K562 (cell line): ENCODE measurements around the gene HOXB1. TPM values are rescaled to one million over a fixed set of nuclear protein-coding genes. Genes with fewer than 3 reads are reported as not detected.

Source experiments
- ATAC-seq: fragments of 200-7000 bp; cut with Tn5 transposase; 3 replicates; pipeline ENCODE4 v1.9.1; 2020; ENCODE audit warnings: moderate library complexity
- BruUV-seq: library from RNA; stranded (reverse); fragments of 400-500 nt; replicated peaks from 2 replicates; lab custom pipeline; 2021; lab: Mats Ljungman, UMichigan
- CTCF ChIA-PET: fragments of 300-600 bp; formaldehyde crosslinking; extraction: SDS; loops from one replicate; lab custom pipeline; 2021; ENCODE audit warnings: low intra/inter-chr PET ratio; lab: Yijun Ruan, JAX
- POLR2A ChIA-PET: fragments of 300-600, 350-650 bp; sonication (Branson Sonifier 250); formaldehyde crosslinking; extraction: SDS; loops from one replicate; lab custom pipeline; 2021; ENCODE audit warnings: antibody characterized with exemption, inconsistent platforms; lab: Yijun Ruan, JAX
- DNase-seq, 4 experiments: peaks; one replicate each; pipeline versions ENCODE4 v3.0.0 to v3.0.0-alpha.2; 2011 to 2018; ENCODE audit warnings: low spot score in 3 of 4, mixed read lengths in 3 of 4; ENCODE audit errors: extremely low read depth in 1 of 4
- FAIRE-seq: peaks from 2 replicates; lab custom pipeline; 2011; peaks lifted over from hg19 to GRCh38; lab: Jason Lieb, UNC
- H2AFZ ChIP-seq: 2 replicates; pipeline ENCODE4 v1.6.0; 2011; ENCODE audit warnings: low read depth, low read length, control low read depth, inconsistent platforms
- H3K27ac ChIP-seq: fragments of 200-600 bp; 3 replicates; pipeline ENCODE4 v1.8.0; 2011; ENCODE audit warnings: low read depth, mild to moderate bottlenecking, control low read depth, inconsistent platforms, low read length, moderate library complexity, mixed read lengths; ENCODE audit errors: extremely low read depth
- H3K27me3 ChIP-seq, 2 experiments: fragments of 300-600 bp in 1 of 2; 2 replicates in 1 of 2; 3 replicates in 1 of 2; pipeline versions ENCODE4 v1.6.0 to v1.8.0; 2011; ENCODE audit warnings: inconsistent platforms in 2 of 2, low read length in 2 of 2, mild to moderate bottlenecking in 1 of 2, mixed read lengths in 1 of 2, moderate library complexity in 1 of 2; ENCODE audit not compliant: control insufficient read depth in 2 of 2, insufficient read depth in 2 of 2
- H3K36me3 ChIP-seq: fragments of 300-600 bp; 3 replicates; pipeline ENCODE4 v1.8.0; 2011; ENCODE audit warnings: mild to moderate bottlenecking, low read length, inconsistent platforms; ENCODE audit not compliant: control insufficient read depth, insufficient read depth
- H3K4me1 ChIP-seq, 2 experiments: fragments of 200-600 bp in 1 of 2; replicated peaks in 1 of 2; 2 replicates in 1 of 2; 3 replicates in 1 of 2; pipeline versions ENCODE4 v1.5.1 to v1.8.0; 2011; ENCODE audit warnings: inconsistent platforms in 2 of 2, low read length in 2 of 2, mild to moderate bottlenecking in 1 of 2, mixed read lengths in 1 of 2, moderate library complexity in 1 of 2; ENCODE audit not compliant: control insufficient read depth in 2 of 2, insufficient read depth in 2 of 2
- H3K4me2 ChIP-seq: 2 replicates; pipeline ENCODE4 v1.6.1; 2011; ENCODE audit warnings: low read length, control low read depth, inconsistent platforms, mixed read lengths; ENCODE audit not compliant: insufficient read depth
- H3K4me3 ChIP-seq: fragments of 200-600 bp; sonication (generic), shearing (Covaris generic); 2 replicates; pipeline ENCODE4 v1.5.1; 2016; ENCODE audit warnings: control low read depth, inconsistent platforms
- H3K79me2 ChIP-seq: fragments of 200-600 bp; 3 replicates; pipeline ENCODE4 v1.8.0; 2011; ENCODE audit warnings: low read length, inconsistent platforms; ENCODE audit not compliant: control insufficient read depth, insufficient read depth
- H3K9ac ChIP-seq, 2 experiments: 2 replicates each; pipeline versions ENCODE4 v1.6.0 to v1.6.1; 2011; ENCODE audit warnings: low read depth in 2 of 2, low read length in 2 of 2, control low read depth in 1 of 2, inconsistent platforms in 1 of 2, mild to moderate bottlenecking in 1 of 2, mixed read lengths in 1 of 2; ENCODE audit not compliant: insufficient read depth in 1 of 2
- H3K9me1 ChIP-seq: one replicate; pipeline ENCODE4 v1.6.0; 2011; ENCODE audit warnings: inconsistent platforms, mild to moderate bottlenecking, low read length, moderate library complexity; ENCODE audit not compliant: control insufficient read depth, insufficient read depth
- H3K9me3 ChIP-seq: replicated peaks from 2 replicates; pipeline ENCODE4 v1.5.1; 2011; ENCODE audit warnings: low read depth, low read length, inconsistent platforms; ENCODE audit not compliant: control insufficient read depth, insufficient read depth
- H4K20me1 ChIP-seq: replicated peaks from 2 replicates; pipeline ENCODE4 v1.6.1; 2011; ENCODE audit warnings: low read length, inconsistent platforms, mixed read lengths; ENCODE audit not compliant: control insufficient read depth, insufficient read depth
- CREBBP ChIP-seq: IDR thresholded peaks from one replicate; pipeline ENCODE4 v1.6.1; 2012; ENCODE audit warnings: low read depth, mild to moderate bottlenecking, control low read depth, inconsistent platforms, low read length
- JUN ChIP-seq, 2 experiments: sonication (generic) in 1 of 2; formaldehyde crosslinking in 1 of 2; IDR thresholded peaks; 2 replicates each; pipeline versions ENCODE4 v1.6.1 to v1.8.0; 2012 to 2022; ENCODE audit warnings: borderline replicate concordance in 2 of 2, mild to moderate bottlenecking in 2 of 2, improper control_type of control experiment in 1 of 2, low read depth in 1 of 2, low read length in 1 of 2, missing genetic modification reagents in 1 of 2
- SMARCC2 ChIP-seq: fragments of 450-650 bp; IDR thresholded peaks from 2 replicates; pipeline ENCODE4 v1.6.1; 2017; ENCODE audit warnings: antibody characterized with exemption, moderate library complexity, mild to moderate bottlenecking, low read depth
- ZNF197 ChIP-seq: fragments of 200-800 bp; sonication (Bioruptor generic); IDR thresholded peaks from 2 replicates; pipeline ENCODE4 v1.6.1; 2016; ENCODE audit warnings: low read depth, missing genetic modification characterization, missing compliant biosample characterization
- ZNF41 ChIP-seq: fragments of 250-450 bp; sonication (Bioruptor Pico); conservative IDR thresholded peaks from 2 replicates; pipeline ENCODE4 v1.4.0; 2020; ENCODE audit warnings: mild to moderate bottlenecking
- WGBS: fragments of 100-300 bp; shearing (Covaris generic); methylation state at CpG from one replicate; pipeline ENCODE4 v1.1.6; 2016; ENCODE audit warnings: low coverage, mixed read lengths; ENCODE audit not compliant: insufficient coverage; ENCODE audit errors: missing lambda C conversion rate; 5-methylcytosine and 5-hydroxymethylcytosine counted together
- in situ Hi-C: fragments of 300-500 bp; cut with MboI; formaldehyde crosslinking; loops from 4 replicates; pipeline ENCODE4 v1.15.0; 2018; ENCODE audit warnings: inconsistent platforms, mixed read lengths
- intact Hi-C: fragments of 100-400 bp; cut with micrococcal nuclease; formaldehyde crosslinking; loops from 2 replicates; pipeline ENCODE4 v1.14.2; 2022
- polyA plus RNA-seq, 8 experiments: library from polyadenylated mRNA; depleted of rRNA in 4 of 8; stranded (reverse) in 5 of 8; unstranded in 3 of 8; fragments of >200 nt; fragmentation: Nextera tagmentation in 2 of 8; fragmentation: Illumina TruSeq in 1 of 8; extraction: Ambion mirVana in 2 of 8; extraction: Trizol in 1 of 8; gene quantifications; 2 replicates each; pipeline versions ENCODE4 v1.2.1 to v1.2.3, GENCODE V29; 2011 to 2014; ENCODE audit warnings: inconsistent platforms in 1 of 8, missing spikeins in 1 of 8
- total RNA-seq, 7 experiments: library from RNA; depleted of rRNA in 6 of 7; stranded (reverse); fragments of >200 nt in 6 of 7; fragmentation: Illumina TruSeq in 2 of 7; extraction: Trizol in 2 of 7; gene quantifications; 2 replicates each; pipeline versions ENCODE4 v1.2.1 to v1.2.3, GENCODE V29; 2011 to 2021; ENCODE audit warnings: low replicate concordance in 1 of 7
- TF ChIP-seq, protein P1 (sequence below): fragments of 250-450 bp; sonication (Bioruptor Pico); IDR thresholded peaks from 2 replicates; pipeline ENCODE4 v1.4.0; 2020

The HOXB1 gene
- total and polyA plus RNA-seq, 9 of the 15 experiments (the other 6 are each of a cell fraction or from before 2014, with no cell fraction given), result 0.04 TPM; not detected in 8

DNA sequence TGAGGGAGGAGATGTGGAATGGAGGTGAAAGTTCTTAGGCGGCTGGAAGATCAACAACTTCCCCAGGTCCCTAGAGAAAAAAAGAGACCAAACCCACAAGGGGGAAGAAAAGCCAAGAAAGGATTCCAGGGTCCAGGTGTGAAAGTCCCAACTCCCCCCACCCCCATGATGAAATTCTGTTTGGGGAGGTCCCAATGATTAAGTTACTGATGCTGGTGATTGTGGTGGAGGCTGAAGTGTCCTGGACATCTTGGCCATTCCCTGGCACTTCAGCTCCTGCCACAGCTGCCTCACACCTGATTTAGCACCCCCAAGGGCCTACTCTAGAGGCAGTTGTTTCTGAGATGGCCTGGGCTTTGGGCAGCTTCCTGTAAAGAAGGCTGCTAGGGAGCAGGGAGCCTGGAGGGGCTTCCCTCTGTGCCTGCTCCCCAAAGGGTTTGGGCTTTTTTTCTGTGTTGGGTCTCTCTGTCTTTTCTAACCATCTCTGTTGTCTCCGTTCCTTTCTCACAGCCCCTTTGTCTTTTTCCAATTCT, 34.3 kb upstream of the HOXB1 start:
- Histone ChIP-seq H3K4me2 (no peak overlapping the region), H3K27me3 (no peaks in the 10 kb centered on the region), H3K36me3 (peaks cover 89% of the 10 kb centered on the region; the same call in 2 of the 3 replicates), H3K4me1 (peaks cover 9 to 14% of the 10 kb centered on the region in 2 experiments), H3K27ac (no peak overlapping the region), H3K9me3 (no peaks in the 10 kb centered on the region), H3K9ac (no peak overlapping the region), H3K9me1 (peaks cover 6% of the 10 kb centered on the region), H3K4me3 (no peak overlapping the region), H2AFZ (no peak overlapping the region), H4K20me1 (no peaks in the 10 kb centered on the region; the same call in 1 of the 2 replicates), H3K79me2 (peaks cover 53% of the 10 kb centered on the region)
- ChIA-PET CTCF (no interaction called here), POLR2A (interaction anchor here (0.6 to 3.9 kb wide), 2 partner anchors 9 to 1646 kb away, joined by 4 to 21 read pairs; no protein-coding TSS in a partner anchor)
- 96% methylated on average over 2 of the region's 2 CpGs for WGBS
- in situ Hi-C loops (no loop called here), intact Hi-C loops (no loop called here)
- no peak for ATAC-seq
- no peak for DNase-seq
- TF ChIP-seq, protein P1, sequence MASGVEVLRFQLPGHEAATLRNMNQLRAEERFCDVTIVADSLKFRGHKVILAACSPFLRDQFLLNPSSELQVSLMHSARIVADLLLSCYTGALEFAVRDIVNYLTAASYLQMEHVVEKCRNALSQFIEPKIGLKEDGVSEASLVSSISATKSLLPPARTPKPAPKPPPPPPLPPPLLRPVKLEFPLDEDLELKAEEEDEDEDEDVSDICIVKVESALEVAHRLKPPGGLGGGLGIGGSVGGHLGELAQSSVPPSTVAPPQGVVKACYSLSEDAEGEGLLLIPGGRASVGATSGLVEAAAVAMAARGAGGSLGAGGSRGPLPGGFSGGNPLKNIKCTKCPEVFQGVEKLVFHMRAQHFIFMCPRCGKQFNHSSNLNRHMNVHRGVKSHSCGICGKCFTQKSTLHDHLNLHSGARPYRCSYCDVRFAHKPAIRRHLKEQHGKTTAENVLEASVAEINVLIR (CRISPR knock-in tag), result no peak
- TF ChIP-seq CREBBP (no peak), ZNF197 (no peak), SMARCC2 (no peak), ZNF41 (CRISPR knock-in tag) (no peak), JUN (IDR thresholded peaks at IDR 0.05; ENCODE audit: borderline replicate concordance, low read depth, low read length) (no peak), JUN (CRISPR knock-in tag; IDR thresholded peaks at IDR 0.05; ENCODE audit: borderline replicate concordance) (no peak)
- BruUV-seq, result no TSS peak
- FAIRE-seq, result no peak
